Hematopoietic multipotent progenitor cell treated with erythropoietin and hydrocortisone succinate and interleukin-3 and kit ligand, for 6 days (in vitro differentiated cells): ENCODE data around the gene MRPS22.

Experiments used
- DNase-seq: peaks from one replicate; pipeline ENCODE4 v3.0.0-alpha.2; 2015

Gene MRPS22

GRCh38 chr3:139343895-139344856 lies at the start of gene MRPS22:
Gene MRPS22, plus strand, starts transcription at chr3:139344020. Its CDS starts 7 bp downstream, at chr3:139344027.
- DNase-seq: peak; percentile 97

- no peak for DNase-seq
Observed at GRCh38 chr3:139295040-139295439, 48.8 kb upstream of the MRPS22 start.

- no peak for DNase-seq
Observed at GRCh38 chr3:139296141-139296718, 47.6 kb upstream of the MRPS22 start.

- DNase-seq: no peak
Observed at GRCh38 chr3:139297588-139298311, 46.1 kb upstream of the MRPS22 start.

GRCh38 chr3:139299261-139300132 lies 44.3 kb upstream of the MRPS22 start:
- DNase-seq: peak; percentile 2

GRCh38 chr3:139300416-139300815 lies 43.4 kb upstream of the MRPS22 start:
- DNase-seq: no peak

GRCh38 chr3:139301183-139301582 lies 42.6 kb upstream of the MRPS22 start:
- peak; percentile 3 for DNase-seq

GRCh38 chr3:139301654-139302053 lies 42.2 kb upstream of the MRPS22 start:
- no peak for DNase-seq

GRCh38 chr3:139302084-139302800 lies 41.6 kb upstream of the MRPS22 start:
- peak; percentile 62 for DNase-seq

- no peak for DNase-seq
Observed at GRCh38 chr3:139302801-139303113, 41.1 kb upstream of the MRPS22 start.

GRCh38 chr3:139303216-139303615 lies 40.6 kb upstream of the MRPS22 start:
- DNase-seq: no peak

- DNase-seq: peak; percentile 18
Observed at GRCh38 chr3:139304383-139304782, 39.4 kb upstream of the MRPS22 start.

- DNase-seq: no peak
Observed at GRCh38 chr3:139306078-139306477, 37.7 kb upstream of the MRPS22 start.

GRCh38 chr3:139307072-139307491 lies 36.7 kb upstream of the MRPS22 start:
- no peak for DNase-seq

GRCh38 chr3:139307601-139308555 lies 35.9 kb upstream of the MRPS22 start:
- no peak for DNase-seq

- no peak for DNase-seq
Observed at GRCh38 chr3:139308560-139308959, 35.3 kb upstream of the MRPS22 start.

GRCh38 chr3:139309061-139309591 lies 34.7 kb upstream of the MRPS22 start:
- no peak for DNase-seq

- no peak for DNase-seq
Observed at GRCh38 chr3:139309880-139310279, 33.9 kb upstream of the MRPS22 start.

GRCh38 chr3:139310474-139310933 lies 33.3 kb upstream of the MRPS22 start:
- DNase-seq: no peak

GRCh38 chr3:139311557-139311956 lies 32.3 kb upstream of the MRPS22 start:
- no peak for DNase-seq
